GM13976 (cell line): Measurements from ENCODE around the gene TSPO.

ENCODE experiments used
- DNase-seq: peaks from one replicate; pipeline ENCODE4 v3.0.0; 2012; ENCODE audit warnings: low spot score
- CTCF ChIP-seq: IDR thresholded peaks from 2 replicates; pipeline ENCODE4 v1.5.1; 2012; ENCODE audit warnings: borderline replicate concordance, mild to moderate bottlenecking; ENCODE audit not compliant: insufficient read depth; ENCODE audit errors: extremely low read depth, missing control alignments, control extremely low read depth
- in situ Hi-C: fragments of 300-500 bp; cut with MboI; formaldehyde crosslinking; loops from one replicate; pipeline ENCODE4 v1.12.0; 2022; ENCODE audit warnings: low sequenced_read_pairs, mixed read lengths, inconsistent platforms; ENCODE audit not compliant: unreplicated experiment

The TSPO gene

GRCh38 chr22:43126501-43127165, 24.7 kb upstream of the TSPO start:
- in situ Hi-C loops, result no loop called here
- TF ChIP-seq CTCF, result no peak
- no peak for DNase-seq

GRCh38 chr22:43127166-43127908, 24.0 kb upstream of the TSPO start:
- TF ChIP-seq CTCF, result no peak
- in situ Hi-C loops, result no loop called here

GRCh38 chr22:43128116-43128515, 23.2 kb upstream of the TSPO start:
- DNase-seq, result no peak
- in situ Hi-C loops, result no loop called here
- TF ChIP-seq CTCF, result no peak

More at GRCh38 chr22:43127166-43127908, 24.0 kb upstream of the TSPO start:
- no peak for DNase-seq

- in situ Hi-C loops, result no loop called here
- TF ChIP-seq CTCF, result no peak
- DNase-seq, result peak; percentile 69
Measured at GRCh38 chr22:43128928-43129424, 22.4 kb upstream of the TSPO start.

- TF ChIP-seq CTCF, result no peak
- no peak for DNase-seq
- in situ Hi-C loops, result no loop called here
Measured at GRCh38 chr22:43129426-43130425, 21.6 kb upstream of the TSPO start.
